ENCODE measurements around the gene NDC80. TPM values are rescaled to one million over a fixed set of nuclear protein-coding genes. Genes with fewer than 3 reads are reported as not detected.

Gene NDC80
- total RNA-seq, 1 donor from 2014 or later: not detected

GRCh38 chr18:2602844-2603243 lies 31.5 kb downstream of the NDC80 start:
- no peaks in the 10 kb centered on the region for H3K9me3 ChIP-seq
- intact Hi-C loops (cut with DNase I): no loop called here
- no peak overlapping the region for H3K4me3 ChIP-seq
- H3K4me1 ChIP-seq: no peaks in the 10 kb centered on the region
- H3K36me3 ChIP-seq: no peaks in the 10 kb centered on the region
- H3K27me3 ChIP-seq: no peaks in the 10 kb centered on the region
- no peak for TF ChIP-seq CTCF (IDR thresholded peaks at IDR 0.05)
- no peak overlapping the region for H3K27ac ChIP-seq
- no peak for DNase-seq (ENCODE audit: low spot score in 2 of 2)

DNA sequence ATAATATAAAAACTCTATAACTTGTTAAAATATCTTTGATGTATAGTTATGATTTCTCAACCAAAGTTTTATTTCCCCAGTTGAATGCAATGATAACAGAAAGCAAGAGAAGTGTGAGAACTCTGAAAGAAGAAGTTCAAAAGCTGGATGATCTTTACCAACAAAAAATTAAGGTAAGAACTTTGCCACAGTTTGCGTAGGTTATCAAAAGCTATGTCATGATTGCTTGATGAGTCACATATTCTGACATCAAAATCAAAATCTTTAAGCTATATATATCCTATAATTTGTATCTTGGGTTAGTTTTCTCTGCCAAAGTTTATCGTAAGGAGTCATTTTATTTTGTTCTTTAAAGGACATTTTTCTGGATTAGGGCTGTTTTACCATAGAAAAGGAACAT lies 35.0 kb downstream of the NDC80 start:
- no peak for TF ChIP-seq CTCF (IDR thresholded peaks at IDR 0.05)
- H3K4me3 ChIP-seq: no peak overlapping the region
- H3K9me3 ChIP-seq: no peaks in the 10 kb centered on the region
- H3K27me3 ChIP-seq: no peaks in the 10 kb centered on the region
- intact Hi-C loops (cut with DNase I): no loop called here
- H3K27ac ChIP-seq: no peak overlapping the region
- H3K36me3 ChIP-seq: no peaks in the 10 kb centered on the region
- no peaks in the 10 kb centered on the region for H3K4me1 ChIP-seq
- no peak for DNase-seq (ENCODE audit: low spot score in 2 of 2)

- no peak for DNase-seq (ENCODE audit: low spot score in 2 of 2)
- no peak overlapping the region for H3K27ac ChIP-seq
- no peaks in the 10 kb centered on the region for H3K4me1 ChIP-seq
- H3K4me3 ChIP-seq: no peak overlapping the region
- H3K27me3 ChIP-seq: no peaks in the 10 kb centered on the region
- intact Hi-C loops (cut with DNase I): no loop called here
- no peak for TF ChIP-seq CTCF (IDR thresholded peaks at IDR 0.05)
- H3K36me3 ChIP-seq: no peaks in the 10 kb centered on the region
- H3K9me3 ChIP-seq: no peaks in the 10 kb centered on the region
Observed at GRCh38 chr18:2609604-2610003, 38.2 kb downstream of the NDC80 start.

GRCh38 chr18:2610549-2610948 lies 39.2 kb downstream of the NDC80 start:
- H3K9me3 ChIP-seq: no peaks in the 10 kb centered on the region
- intact Hi-C loops (cut with DNase I): no loop called here
- H3K27me3 ChIP-seq: no peaks in the 10 kb centered on the region
- H3K27ac ChIP-seq: no peak overlapping the region
- DNase-seq (ENCODE audit: low spot score in 2 of 2): no peak
- no peak overlapping the region for H3K4me3 ChIP-seq
- H3K4me1 ChIP-seq: no peaks in the 10 kb centered on the region
- H3K36me3 ChIP-seq: no peaks in the 10 kb centered on the region
- no peak for TF ChIP-seq CTCF (IDR thresholded peaks at IDR 0.05)

DNA sequence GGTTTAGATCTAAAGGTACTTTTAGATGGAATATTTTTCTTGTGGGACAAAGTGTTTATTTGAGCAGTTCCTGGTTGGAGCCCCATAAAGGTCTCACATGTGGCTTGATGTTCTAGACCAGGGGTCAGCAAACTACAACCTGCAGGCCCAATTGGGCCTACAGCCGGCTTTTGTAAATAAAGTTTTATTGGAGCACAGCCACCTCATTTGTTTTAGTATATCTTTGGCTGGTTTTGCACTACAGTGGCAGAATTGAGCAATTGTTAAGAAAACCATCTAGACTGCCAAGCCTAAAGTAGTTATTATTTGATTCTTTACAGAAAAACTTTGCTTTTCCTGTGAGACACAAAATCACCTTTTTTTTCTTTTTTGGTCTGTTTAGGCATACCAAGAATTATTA lies 41.6 kb downstream of the NDC80 start:
- no peak overlapping the region for H3K27ac ChIP-seq
- no peaks in the 10 kb centered on the region for H3K36me3 ChIP-seq
- DNase-seq (ENCODE audit: low spot score in 2 of 2): no peak
- no peaks in the 10 kb centered on the region for H3K4me1 ChIP-seq
- H3K4me3 ChIP-seq: no peak overlapping the region
- intact Hi-C loops (cut with DNase I): no loop called here
- no peak for TF ChIP-seq CTCF (IDR thresholded peaks at IDR 0.05)
- H3K27me3 ChIP-seq: no peaks in the 10 kb centered on the region
- H3K9me3 ChIP-seq: no peaks in the 10 kb centered on the region

GRCh38 chr18:2617401-2617998 lies 46.1 kb downstream of the NDC80 start:
- Histone ChIP-seq H3K9me3 (no peaks in the 10 kb centered on the region), H3K27me3 (no peaks in the 10 kb centered on the region), H3K4me3 (no peak overlapping the region), H3K36me3 (no peaks in the 10 kb centered on the region), H3K27ac (no peak overlapping the region), H3K4me1 (no peaks in the 10 kb centered on the region)
- intact Hi-C loops (cut with DNase I): no loop called here
- no peak for DNase-seq (ENCODE audit: low spot score in 2 of 2)
- no peak for TF ChIP-seq CTCF (IDR thresholded peaks at IDR 0.05)

Measured in ascending aorta (tissue), 2 donors.